Endodermal cell (in vitro differentiated cells): ENCODE results near the gene FARP2. TPM values are rescaled to one million over a fixed set of nuclear protein-coding genes. Genes with fewer than 3 reads are reported as not detected.

ENCODE experiments used
- DNase-seq: peaks from one replicate; pipeline ENCODE4 v3.0.0-alpha.2; 2017
- H3K27ac ChIP-seq: 2 replicates; pipeline ENCODE4 v1.5.1; 2013; ENCODE audit warnings: mild to moderate bottlenecking, low read depth, low read length, moderate library complexity
- H3K27me3 ChIP-seq: 2 replicates; pipeline ENCODE4 v1.6.1; 2013; ENCODE audit warnings: mild to moderate bottlenecking, low read length, moderate library complexity; ENCODE audit not compliant: insufficient read depth, control insufficient read depth, poor library complexity, severe bottlenecking
- H3K36me3 ChIP-seq: 2 replicates; pipeline ENCODE4 v1.7.0; 2013; ENCODE audit warnings: mild to moderate bottlenecking, low read length, moderate library complexity; ENCODE audit not compliant: control insufficient read depth, insufficient read depth
- H3K4me1 ChIP-seq: one replicate; pipeline ENCODE4 v1.7.0; 2013; ENCODE audit warnings: low read length; ENCODE audit not compliant: control insufficient read depth, insufficient read depth
- H3K4me3 ChIP-seq: 2 replicates; pipeline ENCODE4 v1.5.1; 2013; ENCODE audit warnings: mild to moderate bottlenecking, low read length, moderate library complexity
- H3K9ac ChIP-seq: 2 replicates; pipeline ENCODE4 v1.6.1; 2013; ENCODE audit warnings: mild to moderate bottlenecking, low read length, moderate library complexity; ENCODE audit not compliant: poor library complexity, severe bottlenecking; ENCODE audit errors: extremely low read depth
- H3K9me3 ChIP-seq: 2 replicates; pipeline ENCODE4 v1.6.1; 2013; ENCODE audit warnings: mild to moderate bottlenecking, low read length, moderate library complexity; ENCODE audit not compliant: control insufficient read depth
- H3K27ac Mint-ChIP-seq: 2 replicates; pipeline ENCODE4 v1.8.0; 2020; ENCODE audit warnings: mixed read lengths
- H3K27me3 Mint-ChIP-seq: 2 replicates; pipeline ENCODE4 v1.8.0; 2021; ENCODE audit warnings: mild to moderate bottlenecking, mixed read lengths; ENCODE audit not compliant: insufficient read depth
- H3K36me3 Mint-ChIP-seq: 2 replicates; pipeline ENCODE4 v1.8.0; 2020; ENCODE audit warnings: low read depth, mixed read lengths
- H3K4me1 Mint-ChIP-seq: 2 replicates; pipeline ENCODE4 v1.8.0; 2020; ENCODE audit warnings: mixed read lengths
- H3K4me3 Mint-ChIP-seq: 2 replicates; pipeline ENCODE4 v1.8.0; 2020; ENCODE audit warnings: mild to moderate bottlenecking, moderate library complexity, mixed read lengths
- H3K9me3 Mint-ChIP-seq: 2 replicates; pipeline ENCODE4 v1.8.0; 2020; ENCODE audit warnings: mild to moderate bottlenecking, mixed read lengths
- WGBS, 2 experiments: methylation state at CpG; one replicate each; pipeline versions ENCODE4 v1.1.5 to v1.1.7; 2013; ENCODE audit warnings: missing lambda C conversion rate in 2 of 2, mixed read lengths in 1 of 2; ENCODE audit not compliant: insufficient coverage in 1 of 2, insufficient read length in 1 of 2; 5-methylcytosine and 5-hydroxymethylcytosine counted together
- total RNA-seq, 2 donors: library from RNA; stranded (reverse); fragmentation: NEBNext Ultra II Directional in 1 of 2; extraction: Animal tissue kit (Norgen Biotek cat#: 25700) in 1 of 2; gene quantifications; 2 replicates in 1 of 2; 3 replicates in 1 of 2; pipeline ENCODE4 v1.2.1, GENCODE V29; 2021
- TF ChIP-seq, protein P1 (sequence below): fragments of 200-600 bp; sonication (generic); conservative IDR thresholded peaks from 2 replicates; pipeline ENCODE4 v1.5.0; 2021; ENCODE audit warnings: antibody characterized with exemption, mild to moderate bottlenecking

Gene FARP2
- total RNA-seq, 2 donors from 2014 or later = 36.4 to 51.4 TPM

DNA sequence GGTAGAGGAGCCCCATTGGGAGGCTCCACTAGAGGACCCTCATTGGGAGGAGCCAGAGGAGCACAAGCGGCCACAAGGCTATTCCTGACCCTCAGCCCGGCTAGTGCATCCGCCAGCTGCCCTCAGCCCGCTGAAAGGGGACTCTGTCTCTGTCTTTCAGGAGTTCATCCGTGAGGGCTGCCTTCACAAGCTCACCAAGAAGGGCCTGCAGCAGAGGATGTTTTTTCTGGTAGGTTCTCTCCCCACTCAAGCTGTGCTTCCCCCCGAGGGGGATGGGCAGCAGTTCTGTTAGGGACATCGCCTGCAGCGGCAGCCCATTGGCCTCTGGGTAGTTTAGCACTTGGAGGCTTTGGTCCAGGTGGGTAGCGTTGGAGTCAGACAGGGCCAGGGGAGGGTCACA is 127.2 kb downstream of the FARP2 start:
- H3K9me3 Mint-ChIP-seq = no peaks in the 10 kb centered on the region
- Histone ChIP-seq H3K36me3 (no peaks in the 10 kb centered on the region), H3K27me3 (no peaks in the 10 kb centered on the region), H3K9me3 (no peaks in the 10 kb centered on the region), H3K27ac (no peak overlapping the region), H3K4me1 (no peaks in the 10 kb centered on the region), H3K4me3 (no peak overlapping the region), H3K9ac (no peak overlapping the region)
- H3K27ac Mint-ChIP-seq = no peak overlapping the region
- peaks cover 5% of the 10 kb centered on the region for H3K4me1 Mint-ChIP-seq
- no peak overlapping the region for H3K4me3 Mint-ChIP-seq
- 96 to 98% methylated on average over 6 to 9 of the region's 9 CpGs for WGBS, 2 experiments
- H3K27me3 Mint-ChIP-seq = no peaks in the 10 kb centered on the region
- H3K36me3 Mint-ChIP-seq = peaks cover 6% of the 10 kb centered on the region
- no peak for DNase-seq
- TF ChIP-seq, protein P1, sequence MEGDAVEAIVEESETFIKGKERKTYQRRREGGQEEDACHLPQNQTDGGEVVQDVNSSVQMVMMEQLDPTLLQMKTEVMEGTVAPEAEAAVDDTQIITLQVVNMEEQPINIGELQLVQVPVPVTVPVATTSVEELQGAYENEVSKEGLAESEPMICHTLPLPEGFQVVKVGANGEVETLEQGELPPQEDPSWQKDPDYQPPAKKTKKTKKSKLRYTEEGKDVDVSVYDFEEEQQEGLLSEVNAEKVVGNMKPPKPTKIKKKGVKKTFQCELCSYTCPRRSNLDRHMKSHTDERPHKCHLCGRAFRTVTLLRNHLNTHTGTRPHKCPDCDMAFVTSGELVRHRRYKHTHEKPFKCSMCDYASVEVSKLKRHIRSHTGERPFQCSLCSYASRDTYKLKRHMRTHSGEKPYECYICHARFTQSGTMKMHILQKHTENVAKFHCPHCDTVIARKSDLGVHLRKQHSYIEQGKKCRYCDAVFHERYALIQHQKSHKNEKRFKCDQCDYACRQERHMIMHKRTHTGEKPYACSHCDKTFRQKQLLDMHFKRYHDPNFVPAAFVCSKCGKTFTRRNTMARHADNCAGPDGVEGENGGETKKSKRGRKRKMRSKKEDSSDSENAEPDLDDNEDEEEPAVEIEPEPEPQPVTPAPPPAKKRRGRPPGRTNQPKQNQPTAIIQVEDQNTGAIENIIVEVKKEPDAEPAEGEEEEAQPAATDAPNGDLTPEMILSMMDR = no peak

DNA sequence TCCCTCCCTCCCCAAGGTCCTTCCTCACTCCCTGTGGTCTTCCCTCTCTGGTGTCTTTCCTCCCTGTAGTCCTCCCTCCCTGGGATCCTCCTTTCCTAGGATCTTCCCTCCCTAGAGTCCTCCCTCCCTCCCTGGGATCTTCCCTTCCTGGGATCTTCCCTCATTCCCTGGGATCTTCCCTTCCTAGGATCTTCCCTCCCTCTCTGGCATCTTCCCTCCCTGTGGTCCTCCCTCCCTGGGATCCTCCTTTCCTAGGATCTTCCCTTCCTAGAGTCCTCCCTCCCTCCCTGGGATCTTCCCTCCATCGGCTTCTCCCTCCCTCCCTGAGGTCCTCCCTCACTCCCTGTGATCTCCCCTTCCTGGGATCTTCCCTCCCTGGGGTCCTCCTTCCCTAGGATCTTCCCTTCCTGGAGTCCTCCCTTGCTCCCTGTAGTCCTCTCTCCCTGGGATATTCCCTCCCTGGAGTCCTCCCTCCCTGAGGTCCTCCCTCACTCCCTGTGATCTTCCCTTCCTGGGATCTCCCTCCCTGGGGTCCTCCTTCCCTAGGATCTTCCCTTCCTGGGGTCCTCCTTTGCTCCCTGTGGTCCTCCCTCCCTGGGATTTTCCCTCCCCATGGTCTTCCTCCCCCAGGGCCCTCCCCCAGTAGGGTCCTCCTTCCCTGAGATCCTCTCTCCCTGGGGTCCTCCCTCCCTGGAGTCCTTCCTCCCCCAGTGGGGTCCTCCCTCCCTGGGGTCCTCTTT is 129.3 kb downstream of the FARP2 start:
- no peaks in the 10 kb centered on the region for H3K36me3 Mint-ChIP-seq
- DNase-seq = no peak
- TF ChIP-seq, protein P1 = no peak

DNA sequence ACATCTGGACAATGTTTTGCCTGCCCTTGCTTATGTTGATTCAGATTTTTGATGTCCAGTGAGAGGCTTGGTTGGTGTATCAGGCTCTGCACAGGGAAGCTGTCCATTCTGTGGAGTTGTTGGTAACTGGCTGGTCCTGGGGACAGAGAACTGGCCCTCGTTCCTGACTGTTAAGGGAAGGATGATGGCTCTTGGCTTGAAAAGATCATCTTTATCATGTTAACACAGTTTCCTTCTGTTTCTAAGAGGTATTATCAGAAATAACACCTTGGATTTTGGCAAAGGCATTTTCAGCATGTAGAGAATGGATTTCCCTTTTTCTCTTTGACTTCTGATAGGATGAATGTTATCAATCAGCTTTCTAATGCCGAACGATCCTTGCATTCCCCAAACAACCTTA is 133.0 kb downstream of the FARP2 start:
- H3K9me3 ChIP-seq = no peaks in the 10 kb centered on the region
- no peak overlapping the region for H3K27ac ChIP-seq
- H3K9ac ChIP-seq = no peak overlapping the region
- H3K27me3 Mint-ChIP-seq = no peaks in the 10 kb centered on the region
- DNase-seq = no peak
- no peak overlapping the region for H3K4me3 Mint-ChIP-seq
- H3K27me3 ChIP-seq = no peaks in the 10 kb centered on the region
- H3K4me1 Mint-ChIP-seq = no peaks in the 10 kb centered on the region
- no peak overlapping the region for H3K27ac Mint-ChIP-seq
- H3K36me3 ChIP-seq = peaks cover 6% of the 10 kb centered on the region
- H3K9me3 Mint-ChIP-seq = no peaks in the 10 kb centered on the region
- TF ChIP-seq, protein P1 = no peak
- no peak overlapping the region for H3K4me3 ChIP-seq
- H3K36me3 Mint-ChIP-seq = peaks cover 3% of the 10 kb centered on the region
- 92% methylated on average over 3 of the region's 3 CpGs; no CpG with 5 or more reads in 1 of the 2 experiments for WGBS, 2 experiments
- no peaks in the 10 kb centered on the region for H3K4me1 ChIP-seq

More for the DNA sequence above, 129.3 kb downstream of the FARP2 start:
- Histone ChIP-seq H3K9me3 (no peaks in the 10 kb centered on the region), H3K4me3 (no peak overlapping the region), H3K4me1 (no peaks in the 10 kb centered on the region), H3K27me3 (no peaks in the 10 kb centered on the region), H3K9ac (no peak overlapping the region), H3K36me3 (no peaks in the 10 kb centered on the region), H3K27ac (no peak overlapping the region)
- Mint-ChIP-seq H3K27ac (no peak overlapping the region), H3K9me3 (no peaks in the 10 kb centered on the region), H3K4me1 (peaks cover 5% of the 10 kb centered on the region), H3K4me3 (no peak overlapping the region), H3K27me3 (no peaks in the 10 kb centered on the region)
- 88 to 95% methylated on average over 1 of the region's 1 CpG for WGBS, 2 experiments
